Upper lobe of left lung (tissue), 4 donors: ENCODE measurements around the gene CBX2.

Experiments used
- EP300 ChIP-seq, 4 donors: sonication (generic); formaldehyde crosslinking; IDR thresholded peaks; one replicate each; pipeline ENCODE4 v1.5.1; 2017; ENCODE audit warnings: antibody characterized with exemption in 4 of 4, control low read depth in 2 of 4
- POLR2A ChIP-seq, 4 donors: fragments of 450-650 bp; IDR thresholded peaks; one replicate each; pipeline ENCODE4 v1.5.1; 2016 to 2017; ENCODE audit warnings: antibody characterized with exemption in 4 of 4, mild to moderate bottlenecking in 2 of 4
- POLR2AphosphoS5 ChIP-seq, 2 donors: sonication (generic); formaldehyde crosslinking; IDR thresholded peaks; one replicate each; pipeline ENCODE4 v1.5.1; 2017; ENCODE audit warnings: antibody characterized with exemption in 2 of 2
- TF ChIP-seq, protein P1 (sequence below), 6 experiments: fragments of 450-650 bp in 4 of 6; fragments of 200-600 bp in 2 of 6; sonication (generic) in 2 of 6; IDR thresholded peaks; one replicate each; pipeline ENCODE4 v1.5.1; 2016 to 2019; ENCODE audit warnings: antibody characterized with exemption in 6 of 6

DNA sequence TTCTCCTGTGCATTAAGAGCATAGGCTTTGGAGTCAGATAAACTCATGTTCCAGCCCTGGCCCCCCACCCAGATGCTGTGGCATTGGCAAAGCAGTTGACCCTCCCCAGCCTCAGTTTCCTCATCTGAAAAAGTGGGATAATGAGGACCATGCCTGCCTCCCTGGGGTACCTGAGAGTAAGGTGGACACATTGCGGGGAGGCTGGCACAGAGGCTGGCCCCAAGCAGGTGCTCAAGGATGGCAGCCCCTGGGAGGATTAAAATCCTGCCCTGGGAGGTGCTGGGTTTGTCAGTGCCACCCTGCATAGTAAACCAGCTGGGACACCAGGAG, 35.4 kb upstream of the CBX2 start:
- TF ChIP-seq POLR2AphosphoS5 (IDR thresholded peaks at IDR 0.05) (no peak), POLR2A (IDR thresholded peaks at IDR 0.05) (no peak), EP300 (IDR thresholded peaks at IDR 0.05) (no peak)
- TF ChIP-seq, protein P1, sequence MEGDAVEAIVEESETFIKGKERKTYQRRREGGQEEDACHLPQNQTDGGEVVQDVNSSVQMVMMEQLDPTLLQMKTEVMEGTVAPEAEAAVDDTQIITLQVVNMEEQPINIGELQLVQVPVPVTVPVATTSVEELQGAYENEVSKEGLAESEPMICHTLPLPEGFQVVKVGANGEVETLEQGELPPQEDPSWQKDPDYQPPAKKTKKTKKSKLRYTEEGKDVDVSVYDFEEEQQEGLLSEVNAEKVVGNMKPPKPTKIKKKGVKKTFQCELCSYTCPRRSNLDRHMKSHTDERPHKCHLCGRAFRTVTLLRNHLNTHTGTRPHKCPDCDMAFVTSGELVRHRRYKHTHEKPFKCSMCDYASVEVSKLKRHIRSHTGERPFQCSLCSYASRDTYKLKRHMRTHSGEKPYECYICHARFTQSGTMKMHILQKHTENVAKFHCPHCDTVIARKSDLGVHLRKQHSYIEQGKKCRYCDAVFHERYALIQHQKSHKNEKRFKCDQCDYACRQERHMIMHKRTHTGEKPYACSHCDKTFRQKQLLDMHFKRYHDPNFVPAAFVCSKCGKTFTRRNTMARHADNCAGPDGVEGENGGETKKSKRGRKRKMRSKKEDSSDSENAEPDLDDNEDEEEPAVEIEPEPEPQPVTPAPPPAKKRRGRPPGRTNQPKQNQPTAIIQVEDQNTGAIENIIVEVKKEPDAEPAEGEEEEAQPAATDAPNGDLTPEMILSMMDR (IDR thresholded peaks at IDR 0.05) = no peak
